ENCODE measurements around the gene CRACR2B.

CRACR2B gene

DNA sequence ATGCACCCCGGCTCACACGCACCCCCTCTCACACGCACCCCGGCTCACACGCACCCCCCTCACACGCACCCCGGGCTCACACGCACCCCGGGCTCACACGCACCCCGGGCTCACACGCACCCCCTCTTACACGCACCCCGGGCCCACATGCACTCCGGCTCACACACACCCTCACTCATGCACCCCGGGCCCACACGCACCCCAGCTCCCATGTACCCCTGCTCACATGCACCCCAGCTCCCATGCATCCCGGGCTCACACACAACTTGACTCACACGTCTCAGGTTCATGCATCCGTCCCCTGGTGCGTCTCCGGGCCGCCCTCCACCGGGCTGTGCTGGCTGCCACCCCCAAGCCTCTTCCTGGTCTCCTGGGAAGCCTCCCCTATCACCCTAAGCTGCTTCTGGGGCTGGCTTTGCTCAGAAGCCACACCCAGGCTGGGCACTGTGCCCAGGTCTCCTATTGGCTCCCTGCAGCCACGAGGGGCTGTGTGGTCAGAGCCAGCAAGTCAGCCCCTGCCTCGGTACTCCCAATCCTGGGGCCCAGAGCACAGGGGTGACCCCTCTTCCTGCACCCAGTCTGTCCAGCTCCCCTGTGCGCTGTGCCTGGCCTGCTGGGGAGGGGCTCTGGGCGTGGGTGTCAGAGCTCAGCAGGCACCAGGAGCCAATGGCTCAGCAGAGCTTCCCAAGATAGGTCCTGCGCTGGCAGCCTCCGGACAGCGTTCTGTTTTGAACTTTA lies 31.8 kb downstream of the CRACR2B start:
- H3K4me2 ChIP-seq (ENCODE audit: low read length): no peak overlapping the region
- no peak overlapping the region for H3K27ac ChIP-seq (ENCODE audit: low read depth, low read length)

DNA sequence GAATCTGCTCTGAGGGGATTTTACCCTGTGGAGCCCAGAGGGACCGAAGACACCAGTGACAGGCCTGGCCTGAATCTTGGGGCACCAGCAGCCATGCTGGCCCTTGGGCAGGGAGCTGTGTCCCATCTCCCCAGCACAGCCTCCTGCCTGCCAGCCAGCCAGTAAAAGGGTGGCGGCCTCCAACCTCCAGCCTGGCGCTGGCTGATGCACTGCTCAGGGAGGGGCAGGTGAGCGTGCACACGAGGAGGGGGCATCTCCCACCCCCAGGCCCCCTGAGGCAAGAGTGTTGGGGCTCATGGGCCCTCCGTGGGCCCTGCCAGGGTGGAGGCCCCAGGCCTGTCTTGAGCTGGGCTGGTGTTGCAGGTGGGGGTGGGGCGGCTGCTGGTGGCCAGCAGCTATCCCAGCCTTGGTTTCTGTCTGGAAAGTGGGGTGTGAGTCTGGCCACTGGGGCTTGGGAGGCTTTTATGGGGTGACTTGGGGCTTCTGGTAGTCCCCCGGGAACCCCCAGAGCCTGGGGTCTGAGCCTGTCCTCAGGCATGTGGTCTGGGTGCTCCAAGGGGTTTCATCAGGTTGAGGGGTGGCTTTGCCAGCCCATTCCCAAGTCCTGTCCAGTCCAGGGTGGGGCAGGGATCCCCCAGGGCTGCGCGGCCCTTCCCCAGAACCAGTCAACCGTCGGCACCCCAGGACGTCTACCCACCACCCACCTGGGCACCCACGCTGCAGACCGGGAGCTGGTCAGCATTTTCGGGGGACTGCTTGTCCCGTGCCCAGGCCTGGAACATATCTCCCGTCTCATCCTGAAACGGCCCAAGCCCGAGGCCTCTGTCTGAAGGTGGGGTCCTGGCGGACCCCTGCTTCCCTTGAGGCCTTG lies 32.8 kb downstream of the CRACR2B start:
- no peaks in the 10 kb centered on the region for H3K27me3 ChIP-seq (ENCODE audit: control insufficient read depth, low read length)
- TF ChIP-seq EZH2phosphoT487 (IDR thresholded peaks at IDR 0.05; ENCODE audit: borderline replicate concordance, low read length): no peak
- TF ChIP-seq, protein P1, sequence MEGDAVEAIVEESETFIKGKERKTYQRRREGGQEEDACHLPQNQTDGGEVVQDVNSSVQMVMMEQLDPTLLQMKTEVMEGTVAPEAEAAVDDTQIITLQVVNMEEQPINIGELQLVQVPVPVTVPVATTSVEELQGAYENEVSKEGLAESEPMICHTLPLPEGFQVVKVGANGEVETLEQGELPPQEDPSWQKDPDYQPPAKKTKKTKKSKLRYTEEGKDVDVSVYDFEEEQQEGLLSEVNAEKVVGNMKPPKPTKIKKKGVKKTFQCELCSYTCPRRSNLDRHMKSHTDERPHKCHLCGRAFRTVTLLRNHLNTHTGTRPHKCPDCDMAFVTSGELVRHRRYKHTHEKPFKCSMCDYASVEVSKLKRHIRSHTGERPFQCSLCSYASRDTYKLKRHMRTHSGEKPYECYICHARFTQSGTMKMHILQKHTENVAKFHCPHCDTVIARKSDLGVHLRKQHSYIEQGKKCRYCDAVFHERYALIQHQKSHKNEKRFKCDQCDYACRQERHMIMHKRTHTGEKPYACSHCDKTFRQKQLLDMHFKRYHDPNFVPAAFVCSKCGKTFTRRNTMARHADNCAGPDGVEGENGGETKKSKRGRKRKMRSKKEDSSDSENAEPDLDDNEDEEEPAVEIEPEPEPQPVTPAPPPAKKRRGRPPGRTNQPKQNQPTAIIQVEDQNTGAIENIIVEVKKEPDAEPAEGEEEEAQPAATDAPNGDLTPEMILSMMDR (IDR thresholded peaks at IDR 0.05; ENCODE audit: low read depth, low read length, poor library complexity, severe bottlenecking): no peak

More for the DNA sequence above, 31.8 kb downstream of the CRACR2B start:
- Histone ChIP-seq H3F3A (ENCODE audit: control insufficient read depth, insufficient read depth) (no peaks in the 10 kb centered on the region), H3K9me2 (replicated peaks; ENCODE audit: control insufficient read depth, low read length) (no peaks in the 10 kb centered on the region), H4K20me1 (ENCODE audit: control insufficient read depth, insufficient read depth, low read depth, low read length) (no peaks in the 10 kb centered on the region), H3K4me3 (ENCODE audit: low read length) (no peak overlapping the region), H3K27me3 (ENCODE audit: control insufficient read depth, low read length) (no peaks in the 10 kb centered on the region), H3K4me1 (ENCODE audit: control insufficient read depth, low read length) (no peaks in the 10 kb centered on the region), H3K36me3 (ENCODE audit: control insufficient read depth, low read length) (no peaks in the 10 kb centered on the region), H3K9me3 (ENCODE audit: control insufficient read depth, insufficient read depth, low read length) (no peaks in the 10 kb centered on the region), H3K79me2 (ENCODE audit: control insufficient read depth, low read length) (no peaks in the 10 kb centered on the region)
- TF ChIP-seq, protein P1 (IDR thresholded peaks at IDR 0.05; ENCODE audit: low read depth, low read length, poor library complexity, severe bottlenecking): no peak
- no peak for TF ChIP-seq EZH2phosphoT487 (IDR thresholded peaks at IDR 0.05; ENCODE audit: borderline replicate concordance, low read length)

DNA sequence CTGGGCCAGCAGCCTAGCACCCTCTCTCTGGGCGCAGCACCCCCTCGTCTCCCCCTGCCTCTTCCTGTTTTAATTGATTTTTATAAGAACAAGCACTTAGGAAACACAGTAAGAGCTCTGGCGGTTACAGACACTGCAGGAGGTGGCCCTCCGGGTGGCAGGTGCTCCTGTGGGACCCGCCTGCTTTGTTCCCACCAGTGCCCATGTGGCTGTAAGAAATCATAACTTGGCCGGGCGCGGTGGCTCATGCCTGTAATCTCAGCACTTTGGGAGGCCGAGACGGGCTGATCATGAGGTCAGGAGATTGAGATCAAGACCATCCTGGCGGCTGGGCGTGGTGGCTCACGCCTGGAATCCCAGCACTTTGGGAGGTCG lies 33.4 kb downstream of the CRACR2B start:
- TF ChIP-seq, protein P1 (IDR thresholded peaks at IDR 0.05; ENCODE audit: low read depth, low read length, poor library complexity, severe bottlenecking): no peak
- TF ChIP-seq EZH2phosphoT487 (IDR thresholded peaks at IDR 0.05; ENCODE audit: borderline replicate concordance, low read length): no peak
- Histone ChIP-seq H3F3A (ENCODE audit: control insufficient read depth, insufficient read depth) (no peaks in the 10 kb centered on the region), H3K4me1 (ENCODE audit: control insufficient read depth, low read length) (no peaks in the 10 kb centered on the region), H3K4me3 (ENCODE audit: low read length) (no peak overlapping the region), H3K9me2 (replicated peaks; ENCODE audit: control insufficient read depth, low read length) (no peaks in the 10 kb centered on the region), H4K20me1 (ENCODE audit: control insufficient read depth, insufficient read depth, low read depth, low read length) (no peaks in the 10 kb centered on the region), H3K27me3 (ENCODE audit: control insufficient read depth, low read length) (no peaks in the 10 kb centered on the region), H3K9me3 (ENCODE audit: control insufficient read depth, insufficient read depth, low read length) (no peaks in the 10 kb centered on the region), H3K36me3 (ENCODE audit: control insufficient read depth, low read length) (no peaks in the 10 kb centered on the region), H3K4me2 (ENCODE audit: low read length) (no peak overlapping the region), H3K79me2 (ENCODE audit: control insufficient read depth, low read length) (no peaks in the 10 kb centered on the region), H3K27ac (ENCODE audit: low read depth, low read length) (no peak overlapping the region)

More for the DNA sequence above, 32.8 kb downstream of the CRACR2B start:
- no peaks in the 10 kb centered on the region for H3K9me2 ChIP-seq (replicated peaks; ENCODE audit: control insufficient read depth, low read length)
- H3K4me1 ChIP-seq (ENCODE audit: control insufficient read depth, low read length): no peaks in the 10 kb centered on the region
- no peak overlapping the region for H3K27ac ChIP-seq (ENCODE audit: low read depth, low read length)
- no peak overlapping the region for H3K4me3 ChIP-seq (ENCODE audit: low read length)
- no peak overlapping the region for H3K4me2 ChIP-seq (ENCODE audit: low read length)
- no peaks in the 10 kb centered on the region for H3K36me3 ChIP-seq (ENCODE audit: control insufficient read depth, low read length)
- H4K20me1 ChIP-seq (ENCODE audit: control insufficient read depth, insufficient read depth, low read depth, low read length): no peaks in the 10 kb centered on the region
- no peaks in the 10 kb centered on the region for H3K79me2 ChIP-seq (ENCODE audit: control insufficient read depth, low read length)
- no peaks in the 10 kb centered on the region for H3K9me3 ChIP-seq (ENCODE audit: control insufficient read depth, insufficient read depth, low read length)
- no peaks in the 10 kb centered on the region for H3F3A ChIP-seq (ENCODE audit: control insufficient read depth, insufficient read depth)

Measured in DOHH2 (cell line).